ENCODE results near the gene CTSF. TPM values are rescaled to one million over a fixed set of nuclear protein-coding genes. Genes with fewer than 3 reads are reported as not detected.

CTSF gene
- polyA plus RNA-seq, 3 donors, result 1.5 to 3.5 (median 2.3) TPM

DNA sequence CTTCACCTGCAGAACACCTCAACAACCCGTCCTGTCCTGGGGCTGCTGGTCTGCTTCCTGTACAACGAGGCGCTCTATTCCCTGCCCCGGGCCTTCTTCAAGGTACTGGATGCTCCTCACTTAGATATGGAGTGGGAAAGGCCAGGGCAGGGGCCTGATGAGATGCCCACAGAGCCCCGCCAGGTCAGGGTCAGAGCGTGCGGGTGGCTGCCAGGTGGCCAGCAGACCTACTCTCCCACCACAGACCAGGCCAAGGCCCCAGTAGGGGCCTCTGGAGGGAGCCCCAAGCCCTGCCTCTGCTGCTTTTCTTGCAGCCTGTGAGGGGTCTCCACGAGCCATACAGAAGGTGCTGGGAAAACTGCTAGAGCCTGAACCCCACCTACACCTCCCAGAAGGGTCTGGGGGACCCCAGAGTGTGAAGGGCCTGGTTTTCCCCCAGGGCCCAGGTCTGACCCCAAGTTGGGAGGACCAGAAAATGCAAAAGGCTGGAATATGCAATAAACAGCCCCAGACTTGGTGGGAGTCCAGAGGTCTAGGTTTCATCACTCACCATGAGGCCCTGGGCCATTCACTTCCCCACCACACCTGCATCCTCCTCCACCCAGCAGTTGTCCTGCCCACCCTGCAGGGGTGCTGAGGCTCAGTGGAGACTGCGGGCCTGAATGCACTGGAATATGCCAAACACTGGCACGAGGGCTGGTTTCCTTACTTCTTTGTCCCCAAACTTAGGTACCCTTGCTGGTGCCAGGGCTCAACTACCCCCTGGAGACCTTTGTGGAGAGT lies 37.3 kb downstream of the CTSF start:
- 98% methylated on average over 6 of the region's 10 CpGs for WGBS (ENCODE audit: insufficient coverage)
- Histone ChIP-seq H4K20me1 (ENCODE audit: insufficient read depth, low read length) (no peaks in the 10 kb centered on the region), H3K4me1 (ENCODE audit: control insufficient read depth in 1 of 2, insufficient read depth in 2 of 2, low read length in 2 of 2) (no peaks in the 10 kb centered on the region), H3K4me3 (replicated peaks in 1 of 3; ENCODE audit: low read depth in 2 of 3, low read length in 3 of 3) (no peak overlapping the region), H2AFZ (ENCODE audit: insufficient read depth, low read depth, low read length, poor library complexity, severe bottlenecking) (no peak overlapping the region), H3K27me3 (ENCODE audit: control insufficient read depth in 2 of 2, insufficient read depth in 2 of 2, low read length in 2 of 2) (no peaks in the 10 kb centered on the region), H3K36me3 (replicated peaks in 1 of 2; ENCODE audit: control insufficient read depth in 1 of 2, insufficient read depth in 2 of 2, low read length in 2 of 2) (peaks cover 10 to 27% of the 10 kb centered on the region in 2 donors), H3K9me3 (replicated peaks in 1 of 2; ENCODE audit: control insufficient read depth in 1 of 2, insufficient read depth in 1 of 2, low read length in 2 of 2) (no peaks in the 10 kb centered on the region), H3K9ac (ENCODE audit: insufficient read depth, low read length, poor library complexity, severe bottlenecking) (no peak overlapping the region), H3K4me2 (replicated peaks; ENCODE audit: extremely low read depth, low read length, poor library complexity, severe bottlenecking) (no peak overlapping the region), H3K27ac (ENCODE audit: low read depth in 1 of 2, low read length in 2 of 2) (no peak overlapping the region), H3K79me2 (ENCODE audit: insufficient read depth, low read length) (no peaks in the 10 kb centered on the region)
- TF ChIP-seq, protein P1, sequence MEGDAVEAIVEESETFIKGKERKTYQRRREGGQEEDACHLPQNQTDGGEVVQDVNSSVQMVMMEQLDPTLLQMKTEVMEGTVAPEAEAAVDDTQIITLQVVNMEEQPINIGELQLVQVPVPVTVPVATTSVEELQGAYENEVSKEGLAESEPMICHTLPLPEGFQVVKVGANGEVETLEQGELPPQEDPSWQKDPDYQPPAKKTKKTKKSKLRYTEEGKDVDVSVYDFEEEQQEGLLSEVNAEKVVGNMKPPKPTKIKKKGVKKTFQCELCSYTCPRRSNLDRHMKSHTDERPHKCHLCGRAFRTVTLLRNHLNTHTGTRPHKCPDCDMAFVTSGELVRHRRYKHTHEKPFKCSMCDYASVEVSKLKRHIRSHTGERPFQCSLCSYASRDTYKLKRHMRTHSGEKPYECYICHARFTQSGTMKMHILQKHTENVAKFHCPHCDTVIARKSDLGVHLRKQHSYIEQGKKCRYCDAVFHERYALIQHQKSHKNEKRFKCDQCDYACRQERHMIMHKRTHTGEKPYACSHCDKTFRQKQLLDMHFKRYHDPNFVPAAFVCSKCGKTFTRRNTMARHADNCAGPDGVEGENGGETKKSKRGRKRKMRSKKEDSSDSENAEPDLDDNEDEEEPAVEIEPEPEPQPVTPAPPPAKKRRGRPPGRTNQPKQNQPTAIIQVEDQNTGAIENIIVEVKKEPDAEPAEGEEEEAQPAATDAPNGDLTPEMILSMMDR (IDR thresholded peaks at IDR 0.05), result no peak
- no peaks in the 10 kb centered on the region for H3K27me3 Mint-ChIP-seq (ENCODE audit: low read depth in 3 of 3)
- H3K9me3 Mint-ChIP-seq, result peaks cover 0 to 3% (median 0%) of the 10 kb centered on the region in 7 donors
- DNase-seq, result no peak
- peak overlapping the region in 1 of 7 donors; percentile 21 for H3K27ac Mint-ChIP-seq
- no peak overlapping the region for H3K4me3 Mint-ChIP-seq
- intact Hi-C loops (cut with micrococcal nuclease), result no loop called here
- H3K36me3 Mint-ChIP-seq, result peaks cover 28 to 39% of the 10 kb centered on the region in 2 donors
- H3K4me1 Mint-ChIP-seq, result peaks cover 2% of the 10 kb centered on the region

DNA sequence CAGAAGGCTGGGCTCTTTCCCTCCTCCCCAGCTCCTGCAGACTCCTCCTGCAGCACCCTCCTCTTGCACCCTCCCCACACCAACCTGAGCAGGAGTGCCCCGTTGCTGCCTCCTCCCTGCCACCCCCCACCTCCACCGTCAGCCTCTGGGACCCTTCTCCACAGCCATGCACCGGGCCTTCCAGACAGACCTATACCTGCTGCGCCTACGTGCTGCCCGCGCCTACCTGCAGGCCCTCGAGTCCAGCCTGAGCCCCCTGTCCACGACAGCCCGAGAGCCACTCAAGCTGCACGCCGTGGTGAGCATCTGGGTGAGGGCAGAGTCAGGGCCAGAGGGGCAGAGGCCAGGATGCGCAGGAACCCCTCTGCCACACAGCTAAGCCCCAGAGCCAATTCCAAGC lies 38.8 kb downstream of the CTSF start:
- Mint-ChIP-seq H3K4me3 (no peak overlapping the region), H3K36me3 (peaks cover 18 to 34% of the 10 kb centered on the region in 2 donors), H3K27ac (peak overlapping the region in 1 of 7 donors; percentile 24), H3K4me1 (no peaks in the 10 kb centered on the region), H3K9me3 (peaks cover 0 to 3% (median 0%) of the 10 kb centered on the region in 7 donors), H3K27me3 (ENCODE audit: low read depth in 3 of 3) (no peaks in the 10 kb centered on the region)
- Histone ChIP-seq H3K4me2 (replicated peaks; ENCODE audit: extremely low read depth, low read length, poor library complexity, severe bottlenecking) (no peak overlapping the region), H2AFZ (ENCODE audit: insufficient read depth, low read depth, low read length, poor library complexity, severe bottlenecking) (no peak overlapping the region), H3K79me2 (ENCODE audit: insufficient read depth, low read length) (no peaks in the 10 kb centered on the region), H3K9me3 (replicated peaks in 1 of 2; ENCODE audit: control insufficient read depth in 1 of 2, insufficient read depth in 1 of 2, low read length in 2 of 2) (no peaks in the 10 kb centered on the region), H3K27ac (ENCODE audit: low read depth in 1 of 2, low read length in 2 of 2) (no peak overlapping the region), H3K4me1 (ENCODE audit: control insufficient read depth in 1 of 2, insufficient read depth in 2 of 2, low read length in 2 of 2) (no peaks in the 10 kb centered on the region), H3K36me3 (replicated peaks in 1 of 2; ENCODE audit: control insufficient read depth in 1 of 2, insufficient read depth in 2 of 2, low read length in 2 of 2) (peaks cover 10 to 20% of the 10 kb centered on the region in 2 donors), H3K9ac (ENCODE audit: insufficient read depth, low read length, poor library complexity, severe bottlenecking) (no peak overlapping the region), H3K4me3 (replicated peaks in 1 of 3; ENCODE audit: low read depth in 2 of 3, low read length in 3 of 3) (no peak overlapping the region), H3K27me3 (ENCODE audit: control insufficient read depth in 2 of 2, insufficient read depth in 2 of 2, low read length in 2 of 2) (no peaks in the 10 kb centered on the region), H4K20me1 (ENCODE audit: insufficient read depth, low read length) (no peaks in the 10 kb centered on the region)
- 99% methylated on average over 13 of the region's 13 CpGs for WGBS (ENCODE audit: insufficient coverage)
- no peak for DNase-seq
- TF ChIP-seq, protein P1 (IDR thresholded peaks at IDR 0.05), result no peak
- intact Hi-C loops (cut with micrococcal nuclease), result no loop called here
